ENCODE data around the gene EGLN2.

Gene EGLN2

DNA sequence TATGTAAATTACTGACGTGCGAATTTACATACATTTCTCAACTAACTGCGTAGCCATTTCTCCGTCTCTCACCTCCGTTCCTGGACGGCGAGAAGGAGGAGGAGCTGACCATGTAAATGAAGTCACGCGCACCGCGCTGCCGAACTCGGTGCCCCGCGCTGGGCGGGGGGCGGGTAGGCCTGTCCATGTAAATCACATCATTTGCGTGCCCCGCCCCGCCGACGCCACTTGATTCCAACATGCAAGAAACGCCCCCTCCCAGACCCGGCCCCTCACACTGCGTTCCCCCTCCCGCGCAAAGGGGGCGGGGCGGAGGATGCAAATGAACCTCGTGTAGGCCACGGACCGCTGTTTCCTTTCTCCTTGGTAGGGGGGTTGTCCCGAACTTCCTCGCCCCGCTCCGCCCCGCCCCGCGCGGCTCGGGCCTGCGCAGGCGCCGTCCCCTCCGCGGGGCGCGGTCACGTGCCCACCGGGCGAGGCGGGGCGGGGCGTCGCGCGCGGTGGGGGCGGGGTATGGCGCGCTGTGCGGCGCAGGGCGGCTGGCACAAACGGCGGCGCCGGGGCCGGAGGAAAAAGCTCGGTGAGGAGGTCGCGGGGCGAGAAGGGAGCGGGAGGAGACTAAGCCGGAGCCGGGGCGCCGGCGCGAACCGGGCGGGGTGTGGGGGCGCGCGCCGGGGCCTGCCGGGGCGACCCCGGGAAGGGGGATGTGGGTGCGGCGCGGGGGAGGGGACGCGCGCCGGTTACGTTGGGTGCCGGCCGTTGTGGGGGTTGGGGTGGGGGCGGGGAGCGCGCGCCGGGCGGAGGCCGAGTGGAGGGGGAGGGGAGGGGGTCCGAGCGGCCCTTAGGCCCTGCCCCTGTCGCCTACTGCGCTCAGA, at the start of gene EGLN2:
Gene EGLN2 (plus strand): TSS at position 509 of the 875 bp plus-strand sequence. CDS start 1,382 bp downstream, outside the sequence.
- peak; percentile 98 for DNase-seq (ENCODE audit: low spot score)
- in situ Hi-C loops (cut with MboI; ENCODE audit: low pct_unique_long_range_greater_than_20kb, low sequenced_read_pairs, unreplicated experiment) = no loop called here
- TF ChIP-seq, protein P1, sequence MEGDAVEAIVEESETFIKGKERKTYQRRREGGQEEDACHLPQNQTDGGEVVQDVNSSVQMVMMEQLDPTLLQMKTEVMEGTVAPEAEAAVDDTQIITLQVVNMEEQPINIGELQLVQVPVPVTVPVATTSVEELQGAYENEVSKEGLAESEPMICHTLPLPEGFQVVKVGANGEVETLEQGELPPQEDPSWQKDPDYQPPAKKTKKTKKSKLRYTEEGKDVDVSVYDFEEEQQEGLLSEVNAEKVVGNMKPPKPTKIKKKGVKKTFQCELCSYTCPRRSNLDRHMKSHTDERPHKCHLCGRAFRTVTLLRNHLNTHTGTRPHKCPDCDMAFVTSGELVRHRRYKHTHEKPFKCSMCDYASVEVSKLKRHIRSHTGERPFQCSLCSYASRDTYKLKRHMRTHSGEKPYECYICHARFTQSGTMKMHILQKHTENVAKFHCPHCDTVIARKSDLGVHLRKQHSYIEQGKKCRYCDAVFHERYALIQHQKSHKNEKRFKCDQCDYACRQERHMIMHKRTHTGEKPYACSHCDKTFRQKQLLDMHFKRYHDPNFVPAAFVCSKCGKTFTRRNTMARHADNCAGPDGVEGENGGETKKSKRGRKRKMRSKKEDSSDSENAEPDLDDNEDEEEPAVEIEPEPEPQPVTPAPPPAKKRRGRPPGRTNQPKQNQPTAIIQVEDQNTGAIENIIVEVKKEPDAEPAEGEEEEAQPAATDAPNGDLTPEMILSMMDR (IDR thresholded peaks at IDR 0.05; ENCODE audit: extremely low read depth, insufficient read depth, missing control alignments) = no peak

DNA sequence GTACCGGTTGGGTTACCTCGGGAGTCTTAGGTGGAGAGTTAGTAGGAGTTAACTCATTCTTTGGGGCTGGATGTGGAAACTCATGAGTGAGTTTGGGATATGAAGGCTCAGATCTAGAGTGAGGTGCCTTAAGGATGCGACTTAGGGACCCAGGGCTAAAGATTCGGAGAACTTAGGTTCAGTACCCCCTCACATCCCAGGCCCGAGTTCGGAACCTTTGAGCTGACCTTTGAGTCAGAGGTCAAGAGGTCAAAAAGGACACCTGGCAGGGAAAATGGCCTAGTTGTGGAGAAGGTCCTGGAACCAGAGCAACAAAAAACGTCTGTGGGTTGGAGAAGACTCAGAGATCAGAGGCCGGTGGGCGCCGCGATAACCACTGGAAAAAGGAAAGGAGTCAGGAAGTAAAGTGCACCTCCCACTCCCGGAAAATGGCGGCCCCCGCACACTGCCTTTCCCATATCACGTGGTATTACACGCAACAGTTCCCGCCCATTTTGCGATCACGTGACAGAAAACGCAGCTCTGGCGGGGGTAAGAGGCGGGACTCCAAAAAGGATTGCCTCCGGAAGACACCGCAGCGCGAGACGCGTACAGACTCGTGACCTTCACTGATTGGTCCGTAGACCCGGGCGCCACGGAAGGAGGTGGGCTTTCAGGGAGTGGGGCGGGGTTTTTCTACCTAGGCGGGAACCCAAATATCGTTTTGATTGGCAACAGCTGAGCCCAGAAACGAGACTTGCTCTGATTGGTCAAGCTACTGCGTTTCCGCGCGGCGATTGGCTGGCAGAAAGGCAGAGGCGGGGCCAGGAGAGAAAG, 48.7 kb upstream of the EGLN2 start, which contains the start of gene ACTMAP:
Gene ACTMAP (minus strand): TSS at position 420 of the 816 bp plus-strand sequence. CDS start 674 bp downstream, outside the sequence.
- peak; percentile 98 for DNase-seq (ENCODE audit: low spot score)
- in situ Hi-C loops (cut with MboI; ENCODE audit: low pct_unique_long_range_greater_than_20kb, low sequenced_read_pairs, unreplicated experiment) = no loop called here
- TF ChIP-seq, protein P1 (IDR thresholded peaks at IDR 0.05; ENCODE audit: extremely low read depth, insufficient read depth, missing control alignments) = no peak

DNA sequence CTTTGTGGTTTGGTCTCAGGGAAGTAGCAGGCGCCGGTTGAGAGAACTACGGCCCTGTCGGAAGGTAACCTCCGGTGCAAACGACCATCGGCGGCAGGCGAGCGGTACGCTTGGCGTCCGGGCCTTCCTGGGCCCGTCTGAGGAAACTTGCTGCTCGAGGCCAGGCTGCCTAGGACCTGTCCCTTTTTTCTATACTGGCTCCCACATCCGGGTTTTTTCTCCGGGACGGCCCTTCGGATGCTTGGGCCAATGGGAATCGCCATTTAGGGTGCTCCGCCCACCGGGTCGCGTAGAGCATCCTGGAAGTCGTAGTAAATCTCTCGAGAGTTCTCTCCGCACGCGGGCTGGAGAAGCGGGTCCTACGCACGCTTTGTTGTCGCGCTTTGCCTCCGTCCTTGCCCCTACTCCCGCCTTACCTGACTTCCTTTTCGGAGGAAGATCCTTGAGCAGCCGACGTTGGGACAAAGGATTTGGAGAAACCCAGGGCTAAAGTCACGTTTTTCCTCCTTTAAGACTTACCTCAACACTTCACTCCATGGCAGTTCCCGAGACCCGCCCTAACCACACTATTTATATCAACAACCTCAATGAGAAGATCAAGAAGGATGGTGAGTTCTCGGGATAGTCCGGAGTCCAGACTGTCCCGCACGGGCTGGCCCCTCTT, 48.0 kb upstream of the EGLN2 start, which contains the start of gene SNRPA:
Gene SNRPA (plus strand): TSS at position 330 of the 664 bp plus-strand sequence. CDS start 206 bp downstream, at position 536.
- peak; percentile 92 for DNase-seq (ENCODE audit: low spot score)
- TF ChIP-seq, protein P1 (IDR thresholded peaks at IDR 0.05; ENCODE audit: extremely low read depth, insufficient read depth, missing control alignments) = no peak
- in situ Hi-C loops (cut with MboI; ENCODE audit: low pct_unique_long_range_greater_than_20kb, low sequenced_read_pairs, unreplicated experiment) = no loop called here

DNA sequence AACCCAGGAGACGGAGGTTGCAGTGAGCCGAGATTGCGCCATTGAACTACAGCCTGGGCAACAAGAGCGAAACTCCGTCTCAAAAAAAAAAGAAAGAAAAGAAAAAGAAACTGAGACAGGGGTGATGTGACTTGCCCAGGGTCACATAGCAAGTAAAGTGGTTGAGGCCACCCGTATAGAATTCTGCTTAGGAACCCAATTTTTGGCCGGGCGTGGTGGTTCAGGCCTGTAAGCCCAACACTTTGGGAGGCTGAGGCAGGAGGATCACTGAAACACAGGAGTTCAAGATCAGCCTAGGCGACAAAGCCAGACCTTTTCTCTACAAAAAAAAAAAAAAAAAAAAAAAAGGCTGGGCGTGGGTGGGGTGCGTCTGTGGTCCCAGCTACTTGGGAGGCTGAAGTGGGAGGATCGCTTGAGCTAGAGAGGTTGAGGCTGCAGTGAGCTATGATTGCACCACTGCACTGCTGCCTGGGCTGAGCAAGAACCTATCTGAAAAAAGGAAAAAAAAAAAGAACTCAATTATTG, 46.7 kb upstream of the EGLN2 start:
- in situ Hi-C loops (cut with MboI; ENCODE audit: low pct_unique_long_range_greater_than_20kb, low sequenced_read_pairs, unreplicated experiment) = no loop called here
- no peak for DNase-seq (ENCODE audit: low spot score)
- TF ChIP-seq, protein P1 (IDR thresholded peaks at IDR 0.05; ENCODE audit: extremely low read depth, insufficient read depth, missing control alignments) = no peak

DNA sequence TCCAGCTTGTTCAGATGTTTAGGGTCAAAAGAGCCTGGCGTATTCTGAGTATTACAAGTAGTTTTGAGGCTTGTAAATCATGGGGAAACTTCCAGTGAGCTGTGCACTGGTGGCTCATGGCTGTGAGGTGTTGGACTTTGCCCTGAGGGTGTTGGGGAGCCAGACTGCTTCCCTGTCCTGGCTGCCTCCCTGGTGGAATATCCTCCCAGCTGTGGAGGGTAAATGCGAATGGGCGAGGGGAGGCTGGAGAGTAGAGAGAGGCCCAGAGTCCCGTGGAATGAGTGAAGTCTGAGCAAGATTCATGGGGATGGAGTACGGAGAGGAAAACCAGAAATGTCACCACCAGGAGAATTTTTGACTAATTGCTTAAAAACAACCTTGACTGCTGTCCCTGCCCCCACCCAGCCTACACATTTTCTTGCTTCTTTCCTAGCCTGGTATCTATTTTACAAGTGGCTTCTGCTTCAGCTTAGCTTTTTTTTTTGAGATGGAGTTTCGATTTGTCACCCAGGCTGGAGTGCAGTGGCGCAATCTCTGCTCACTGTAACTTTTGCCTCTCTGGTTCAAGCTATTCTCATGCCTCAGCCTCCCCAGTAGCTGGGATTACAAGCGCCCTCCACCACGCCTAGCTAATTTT, 44.3 kb upstream of the EGLN2 start:
- in situ Hi-C loops (cut with MboI; ENCODE audit: low pct_unique_long_range_greater_than_20kb, low sequenced_read_pairs, unreplicated experiment) = no loop called here
- DNase-seq (ENCODE audit: low spot score) = no peak
- TF ChIP-seq, protein P1 (IDR thresholded peaks at IDR 0.05; ENCODE audit: extremely low read depth, insufficient read depth, missing control alignments) = no peak
